ENCODE results near the gene C17orf75. TPM values are rescaled to one million over a fixed set of nuclear protein-coding genes. Genes with fewer than 3 reads are reported as not detected.

Gene C17orf75
- total and polyA plus RNA-seq, 2 of the 4 experiments (the other 2 are of a cell fraction) = 11.5 to 16.1 TPM

DNA sequence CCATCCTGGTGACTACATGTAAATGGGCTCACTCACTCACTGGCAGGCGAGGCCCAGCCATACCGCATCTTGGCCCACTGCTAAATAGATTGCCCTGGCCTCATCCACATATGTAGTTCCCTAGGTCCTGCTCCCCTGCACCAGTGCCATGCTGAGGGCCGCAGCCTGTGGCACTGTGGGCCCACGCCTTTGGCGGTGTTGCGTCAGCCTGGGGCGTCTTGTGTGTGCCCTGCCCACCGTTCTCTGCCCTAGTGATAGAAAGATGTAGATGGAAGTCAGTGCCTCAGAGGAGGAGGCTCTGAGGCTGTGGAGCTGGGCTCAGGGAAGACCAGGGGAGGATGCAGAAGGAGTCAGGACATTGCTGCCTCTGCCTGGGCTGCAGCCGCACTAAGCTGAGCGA lies 18.9 kb downstream of the C17orf75 start:
- Histone ChIP-seq H2BK20ac (ENCODE audit: low read depth, low read length) (no peak overlapping the region), H2BK15ac (ENCODE audit: low read depth, low read length) (no peak overlapping the region), H3K56ac (ENCODE audit: extremely low read depth, insufficient read depth, low read length) (no peak overlapping the region), H2BK5ac (ENCODE audit: low read depth, low read length, poor library complexity, severe bottlenecking) (no peak overlapping the region), H2AFZ (replicated peaks; ENCODE audit: low read length, poor library complexity) (peak overlapping the region; percentile 67), H3K4ac (ENCODE audit: low read depth, low read length) (no peak overlapping the region), H3K4me2 (ENCODE audit: low read depth, low read length) (no peak overlapping the region), H2AK9ac (replicated peaks; ENCODE audit: low read depth, low read length, poor library complexity) (no peak overlapping the region), H2BK120ac (ENCODE audit: low read depth, low read length) (no peak overlapping the region), H3K79me1 (ENCODE audit: low read depth in 1 of 2, low read length in 2 of 2) (no peaks in the 10 kb centered on the region), H3K9me1 (ENCODE audit: insufficient read depth, low read length) (no peaks in the 10 kb centered on the region), H4K20me1 (ENCODE audit: insufficient read depth, low read length) (no peaks in the 10 kb centered on the region), H3K27me3 (ENCODE audit: control insufficient read depth, insufficient read depth, low read length) (no peaks in the 10 kb centered on the region; the same call in 1 of the 2 replicates), H3K14ac (replicated peaks; ENCODE audit: low read depth, low read length) (no peak overlapping the region), H3K18ac (ENCODE audit: low read depth, low read length) (no peak overlapping the region), H4K91ac (ENCODE audit: insufficient read depth, low read depth, low read length) (no peak overlapping the region), H3K9ac (ENCODE audit: low read depth, low read length) (no peak overlapping the region), H3K4me3 (ENCODE audit: insufficient read depth, low read depth, low read length) (no peak overlapping the region), H3K36me3 (ENCODE audit: control insufficient read depth, insufficient read depth, low read length) (no peaks in the 10 kb centered on the region), H2AK5ac (ENCODE audit: low read depth, low read length) (peak overlapping the region; percentile 37; the same call in 1 of the 2 replicates), H3K9me3 (ENCODE audit: control insufficient read depth, insufficient read depth, low read length) (no peaks in the 10 kb centered on the region), H3K23ac (ENCODE audit: low read depth, low read length) (no peak overlapping the region), H4K5ac (ENCODE audit: low read depth, low read length) (no peak overlapping the region), H3K27ac (ENCODE audit: insufficient read depth, low read length) (no peak overlapping the region), H4K8ac (ENCODE audit: low read depth in 2 of 2, low read length in 2 of 2) (no peak overlapping the region), H3K4me1 (ENCODE audit: control insufficient read depth, insufficient read depth, low read length) (no peaks in the 10 kb centered on the region)
- dilution Hi-C loops (cut with HindIII; ENCODE audit: low sequenced_read_pairs, unreplicated experiment) = no loop called here
- POLR2A ChIA-PET (ENCODE audit: unreplicated experiment) = no interaction called here
- 92% methylated on average over 5 of the region's 10 CpGs; no CpG with 5 or more reads in 1 of the 2 experiments for WGBS, 2 experiments (ENCODE audit: extremely low coverage in 2 of 2, insufficient read length in 1 of 2)
- TF ChIP-seq BHLHE40 (IDR thresholded peaks at IDR 0.05; ENCODE audit: low read depth, low read length) (no peak), CHD1 (IDR thresholded peaks at IDR 0.05; ENCODE audit: low read depth, low read length) (no peak), MXI1 (IDR thresholded peaks at IDR 0.05; ENCODE audit: borderline replicate concordance, low read depth, low read length) (no peak), SMC3 (IDR thresholded peaks at IDR 0.05; ENCODE audit: low read depth, low read length) (no peak), NFE2L2 (IDR thresholded peaks at IDR 0.05; ENCODE audit: low read depth, low read length) (no peak)
- TF ChIP-seq, protein P1, sequence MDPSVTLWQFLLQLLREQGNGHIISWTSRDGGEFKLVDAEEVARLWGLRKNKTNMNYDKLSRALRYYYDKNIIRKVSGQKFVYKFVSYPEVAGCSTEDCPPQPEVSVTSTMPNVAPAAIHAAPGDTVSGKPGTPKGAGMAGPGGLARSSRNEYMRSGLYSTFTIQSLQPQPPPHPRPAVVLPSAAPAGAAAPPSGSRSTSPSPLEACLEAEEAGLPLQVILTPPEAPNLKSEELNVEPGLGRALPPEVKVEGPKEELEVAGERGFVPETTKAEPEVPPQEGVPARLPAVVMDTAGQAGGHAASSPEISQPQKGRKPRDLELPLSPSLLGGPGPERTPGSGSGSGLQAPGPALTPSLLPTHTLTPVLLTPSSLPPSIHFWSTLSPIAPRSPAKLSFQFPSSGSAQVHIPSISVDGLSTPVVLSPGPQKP (IDR thresholded peaks at IDR 0.05; ENCODE audit: borderline replicate concordance, low read depth, low read length) = no peak
- TF ChIP-seq, protein P2, sequence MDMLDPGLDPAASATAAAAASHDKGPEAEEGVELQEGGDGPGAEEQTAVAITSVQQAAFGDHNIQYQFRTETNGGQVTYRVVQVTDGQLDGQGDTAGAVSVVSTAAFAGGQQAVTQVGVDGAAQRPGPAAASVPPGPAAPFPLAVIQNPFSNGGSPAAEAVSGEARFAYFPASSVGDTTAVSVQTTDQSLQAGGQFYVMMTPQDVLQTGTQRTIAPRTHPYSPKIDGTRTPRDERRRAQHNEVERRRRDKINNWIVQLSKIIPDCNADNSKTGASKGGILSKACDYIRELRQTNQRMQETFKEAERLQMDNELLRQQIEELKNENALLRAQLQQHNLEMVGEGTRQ (IDR thresholded peaks at IDR 0.05; ENCODE audit: low read depth, low read length) = no peak
- DNase-seq (no peak), ATAC-seq (ENCODE audit: low read depth) (no peak)
- CTCF ChIA-PET = interaction anchor here (0.9 kb wide), 2 partner anchors 13 to 70 kb away, joined by 3 to 4 read pairs; no protein-coding TSS in a partner anchor
- intact Hi-C loops (cut with micrococcal nuclease) = no loop called here
- no TSS peak for BruUV-seq (replicated peaks)
- in situ Hi-C loops (cut with MboI; ENCODE audit: low sequenced_read_pairs) = no loop called here
